NCI-H510A treated with DMSO at 0.1 percent for 48 hours (cell line): ENCODE measurements around the gene PPP1R9B.
A peak's percentile ranks its signal among the peaks of the same experiment; 100 is the strongest.

Experiments used
- DNase-seq: peaks from one replicate; lab custom pipeline; 2025; lab: John Stamatoyannopoulos, UW

Gene PPP1R9B, protein sequence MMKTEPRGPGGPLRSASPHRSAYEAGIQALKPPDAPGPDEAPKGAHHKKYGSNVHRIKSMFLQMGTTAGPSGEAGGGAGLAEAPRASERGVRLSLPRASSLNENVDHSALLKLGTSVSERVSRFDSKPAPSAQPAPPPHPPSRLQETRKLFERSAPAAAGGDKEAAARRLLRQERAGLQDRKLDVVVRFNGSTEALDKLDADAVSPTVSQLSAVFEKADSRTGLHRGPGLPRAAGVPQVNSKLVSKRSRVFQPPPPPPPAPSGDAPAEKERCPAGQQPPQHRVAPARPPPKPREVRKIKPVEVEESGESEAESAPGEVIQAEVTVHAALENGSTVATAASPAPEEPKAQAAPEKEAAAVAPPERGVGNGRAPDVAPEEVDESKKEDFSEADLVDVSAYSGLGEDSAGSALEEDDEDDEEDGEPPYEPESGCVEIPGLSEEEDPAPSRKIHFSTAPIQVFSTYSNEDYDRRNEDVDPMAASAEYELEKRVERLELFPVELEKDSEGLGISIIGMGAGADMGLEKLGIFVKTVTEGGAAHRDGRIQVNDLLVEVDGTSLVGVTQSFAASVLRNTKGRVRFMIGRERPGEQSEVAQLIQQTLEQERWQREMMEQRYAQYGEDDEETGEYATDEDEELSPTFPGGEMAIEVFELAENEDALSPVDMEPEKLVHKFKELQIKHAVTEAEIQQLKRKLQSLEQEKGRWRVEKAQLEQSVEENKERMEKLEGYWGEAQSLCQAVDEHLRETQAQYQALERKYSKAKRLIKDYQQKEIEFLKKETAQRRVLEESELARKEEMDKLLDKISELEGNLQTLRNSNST

GRCh38 chr17:50150354-50151040, at the start of gene PPP1R9B:
Gene PPP1R9B (minus strand): TSS chr17:50150677. CDS start chr17:50150513, 164 bp downstream.
- no peak for DNase-seq

GRCh38 chr17:50199803-50200456, 49.5 kb upstream of the PPP1R9B start:
- peak; percentile 94 for DNase-seq

DNA sequence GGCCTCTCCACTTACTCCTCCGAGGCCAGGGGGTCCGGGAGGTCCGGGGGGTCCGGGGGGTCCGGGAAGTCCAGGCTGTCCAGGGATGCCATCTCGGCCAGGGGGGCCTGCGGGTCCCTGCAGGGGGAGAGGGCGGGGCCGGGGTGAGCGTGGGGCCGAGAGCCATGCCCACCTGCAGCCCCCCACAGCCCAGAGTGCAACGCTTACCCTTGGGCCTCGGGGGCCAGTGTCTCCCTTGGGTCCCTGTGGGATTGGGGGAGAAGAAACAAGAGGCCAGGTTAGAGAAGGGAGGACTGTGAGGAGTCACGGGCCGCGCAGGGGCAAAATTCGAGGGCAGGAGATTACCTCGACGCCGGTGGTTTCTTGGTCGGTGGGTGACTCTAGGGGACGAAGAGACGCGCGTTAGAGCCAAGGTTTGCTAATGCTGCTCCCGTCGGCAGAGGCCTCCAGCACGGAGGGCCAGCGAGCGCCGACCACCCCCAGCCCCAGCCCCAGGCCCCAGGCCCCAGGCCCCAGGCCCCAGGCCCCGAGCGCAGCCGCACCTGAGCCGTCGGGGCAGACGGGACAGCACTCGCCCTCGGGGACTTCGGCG, 48.8 kb upstream of the PPP1R9B start:
- DNase-seq, result no peak

- DNase-seq, result peak; percentile 60
Observed at GRCh38 chr17:50198026-50198669, 47.7 kb upstream of the PPP1R9B start.

DNA sequence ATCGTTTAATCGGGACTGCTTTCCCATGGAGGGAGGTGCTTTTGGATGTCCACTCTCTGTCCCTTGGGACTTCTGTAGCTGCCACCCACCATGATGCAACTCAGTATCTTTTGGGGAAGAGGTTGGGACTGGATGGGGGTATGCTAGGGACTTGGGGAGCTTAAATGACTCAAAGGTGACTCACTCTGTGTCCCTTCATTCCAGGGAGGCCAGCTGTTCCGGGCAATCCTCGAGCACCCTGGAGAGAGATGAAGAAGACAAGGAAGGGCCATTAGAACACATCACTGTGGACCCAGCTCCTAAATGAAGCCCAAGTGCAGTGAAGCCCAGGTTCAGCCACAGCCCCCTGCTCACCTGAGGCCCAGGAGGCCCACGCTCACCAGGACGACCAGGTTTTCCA, 46.3 kb upstream of the PPP1R9B start:
- no peak for DNase-seq

DNA sequence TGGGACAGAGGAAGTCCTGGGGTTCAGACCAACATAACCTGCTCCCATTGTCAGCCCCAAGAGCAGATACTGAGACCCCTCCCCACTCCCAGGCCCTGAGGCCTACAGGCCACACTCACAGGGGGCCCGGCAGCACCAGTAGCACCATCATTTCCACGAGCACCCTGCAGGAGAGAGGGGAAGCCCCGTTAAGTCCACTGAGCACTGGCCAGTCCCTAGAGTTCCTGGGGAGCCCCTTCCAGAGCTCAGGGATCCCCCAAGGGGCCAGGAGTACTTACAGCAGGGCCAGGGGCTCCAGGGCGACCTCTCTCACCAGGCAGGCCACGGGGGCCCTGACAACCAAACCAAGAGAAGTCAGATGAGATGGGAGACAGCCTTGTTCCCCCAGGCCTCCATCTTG, 45.6 kb upstream of the PPP1R9B start:
- no peak for DNase-seq

GRCh38 chr17:50194934-50195865, 44.7 kb upstream of the PPP1R9B start:
- no peak for DNase-seq

DNA sequence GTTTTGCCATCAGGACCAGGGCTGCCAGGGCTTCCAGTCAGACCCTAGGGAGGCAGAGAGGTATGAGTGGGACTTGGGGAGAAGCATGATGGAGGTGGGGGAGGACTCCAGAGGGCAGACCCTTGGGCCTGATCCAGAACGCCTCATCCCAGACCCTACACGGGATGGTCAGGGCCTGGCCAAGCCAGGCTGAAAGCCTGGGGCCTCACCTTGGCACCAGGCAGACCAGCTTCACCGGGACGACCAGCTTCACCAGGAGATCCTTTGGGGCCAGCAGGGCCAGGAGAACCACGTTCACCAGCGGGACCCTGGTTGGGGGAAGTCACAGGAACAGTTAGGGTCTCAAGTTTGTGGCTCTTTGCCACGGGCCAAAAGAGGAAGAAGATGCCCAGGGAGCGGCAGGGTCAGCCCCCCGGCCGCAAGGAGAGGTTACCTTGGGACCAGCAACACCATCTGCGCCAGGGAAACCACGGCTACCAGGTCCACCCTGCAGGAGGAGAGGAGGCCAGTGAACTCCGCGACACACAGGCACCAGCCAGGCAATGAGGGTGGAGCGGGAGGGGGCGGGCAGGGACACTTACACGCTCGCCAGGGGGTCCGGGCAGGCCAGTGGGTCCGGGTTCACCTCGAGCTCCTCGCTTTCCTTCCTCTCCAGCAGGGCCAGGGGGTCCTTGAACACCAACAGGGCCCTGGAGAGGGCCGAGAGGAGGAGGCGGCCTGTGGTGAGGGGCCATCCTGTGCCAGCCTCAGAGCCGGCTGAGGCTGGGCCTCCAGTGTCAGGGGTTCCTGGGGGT, 43.9 kb upstream of the PPP1R9B start:
- DNase-seq, result no peak

DNA sequence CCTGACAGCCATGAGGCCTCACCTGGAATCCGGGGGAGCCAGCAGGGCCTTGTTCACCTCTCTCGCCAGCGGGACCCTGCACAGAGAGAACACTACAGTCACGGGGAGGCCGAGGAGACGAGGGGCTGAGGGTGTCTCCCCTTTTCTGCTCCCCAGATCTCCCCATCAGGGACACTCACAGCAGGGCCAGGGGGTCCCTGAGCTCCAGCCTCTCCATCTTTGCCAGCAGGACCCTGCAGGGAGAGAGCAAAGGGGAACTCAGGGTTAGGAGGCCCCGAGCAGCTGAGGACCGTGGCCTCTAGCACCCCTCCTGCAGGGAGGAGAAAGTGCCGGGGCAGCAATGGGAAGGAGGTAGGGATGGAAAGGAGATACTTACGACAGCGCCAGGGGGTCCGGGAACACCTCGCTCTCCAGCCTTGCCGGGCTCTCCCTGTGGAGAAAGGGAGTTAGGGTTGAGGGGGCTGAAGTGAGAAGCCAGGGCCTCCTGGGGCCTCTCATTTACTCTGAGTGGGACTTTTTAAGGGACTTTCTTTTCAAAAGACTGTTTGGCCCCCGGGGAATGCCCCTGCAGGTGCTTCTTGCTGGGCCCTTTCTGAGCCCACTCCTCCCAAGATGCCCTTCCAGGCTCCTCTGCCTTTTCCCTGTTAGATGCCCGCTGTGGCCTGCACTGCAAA, 42.3 kb upstream of the PPP1R9B start:
- no peak for DNase-seq

DNA sequence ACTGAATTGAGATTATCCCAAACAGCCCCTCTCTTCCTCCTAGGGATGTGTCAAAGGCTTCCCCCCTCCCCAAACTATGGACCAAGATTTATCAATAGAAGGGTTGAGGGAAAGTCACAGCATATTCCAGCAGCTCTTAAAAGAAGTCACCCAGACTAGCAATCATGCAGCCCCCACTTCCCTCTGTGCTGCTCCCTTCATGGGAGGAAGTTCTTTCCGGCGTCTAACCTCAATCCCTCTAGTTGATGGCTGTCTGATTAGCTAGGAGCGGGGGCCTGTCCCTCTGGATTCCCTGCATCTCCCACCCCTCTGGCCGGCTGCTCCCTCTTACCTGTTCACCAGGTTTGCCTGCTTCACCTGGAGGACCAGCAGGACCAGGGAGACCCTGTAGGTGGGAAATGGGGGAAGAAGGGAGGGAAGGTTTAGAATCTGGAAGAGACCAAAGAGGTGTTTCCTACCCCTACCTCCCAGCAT, 41.7 kb upstream of the PPP1R9B start:
- no peak for DNase-seq

GRCh38 chr17:50191359-50192143, 41.1 kb upstream of the PPP1R9B start:
- DNase-seq, result no peak

DNA sequence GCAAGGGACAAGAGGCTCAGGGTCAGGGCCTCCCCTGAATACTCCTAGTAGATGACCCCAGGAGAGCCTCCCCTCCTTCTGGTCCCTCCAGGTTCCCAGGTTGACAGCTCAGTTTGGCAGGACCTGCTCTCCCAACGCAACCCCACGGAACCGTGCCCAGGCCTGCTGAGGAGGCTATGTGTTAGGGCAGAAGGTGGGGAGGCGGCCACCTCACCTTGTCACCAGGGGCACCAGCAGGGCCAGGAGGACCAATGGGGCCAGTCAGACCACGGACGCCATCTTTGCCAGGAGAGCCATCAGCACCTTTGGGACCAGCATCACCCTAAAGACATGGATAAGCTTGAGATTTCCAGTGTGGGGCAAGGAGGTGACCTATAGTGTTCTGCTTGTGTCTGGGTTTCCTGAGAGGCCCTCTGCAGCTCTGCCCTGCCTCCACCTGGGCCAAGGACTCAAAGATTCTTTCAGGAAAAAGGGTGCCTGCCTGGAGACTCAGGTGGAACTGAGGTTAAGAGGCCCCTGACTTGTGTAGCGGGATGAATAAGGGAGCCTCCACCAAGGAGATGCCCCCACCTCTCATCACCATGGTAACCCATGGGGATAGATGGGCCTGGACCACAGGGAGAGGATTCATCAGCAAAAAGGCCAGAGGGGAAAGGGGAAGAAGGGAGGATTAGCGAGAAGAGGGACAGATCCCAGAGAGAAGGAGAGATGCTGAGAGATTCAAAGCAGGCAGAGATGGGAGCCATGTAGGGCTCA, 40.3 kb upstream of the PPP1R9B start:
- DNase-seq, result no peak

DNA sequence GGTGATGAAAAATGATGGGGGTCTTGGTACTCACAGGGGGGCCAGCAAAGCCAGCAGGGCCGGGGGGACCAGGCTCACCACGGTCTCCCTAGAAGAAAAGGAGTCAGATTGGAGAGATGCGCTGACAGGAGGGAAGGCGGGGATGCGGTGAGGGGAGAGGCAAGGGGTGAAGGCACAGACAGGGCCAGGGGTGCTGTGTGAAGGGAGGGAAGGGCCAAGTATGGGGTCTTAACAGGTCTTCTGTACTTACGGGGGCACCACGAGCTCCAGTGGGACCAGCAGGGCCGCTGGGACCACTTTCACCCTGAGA, 39.8 kb upstream of the PPP1R9B start:
- DNase-seq, result no peak

DNA sequence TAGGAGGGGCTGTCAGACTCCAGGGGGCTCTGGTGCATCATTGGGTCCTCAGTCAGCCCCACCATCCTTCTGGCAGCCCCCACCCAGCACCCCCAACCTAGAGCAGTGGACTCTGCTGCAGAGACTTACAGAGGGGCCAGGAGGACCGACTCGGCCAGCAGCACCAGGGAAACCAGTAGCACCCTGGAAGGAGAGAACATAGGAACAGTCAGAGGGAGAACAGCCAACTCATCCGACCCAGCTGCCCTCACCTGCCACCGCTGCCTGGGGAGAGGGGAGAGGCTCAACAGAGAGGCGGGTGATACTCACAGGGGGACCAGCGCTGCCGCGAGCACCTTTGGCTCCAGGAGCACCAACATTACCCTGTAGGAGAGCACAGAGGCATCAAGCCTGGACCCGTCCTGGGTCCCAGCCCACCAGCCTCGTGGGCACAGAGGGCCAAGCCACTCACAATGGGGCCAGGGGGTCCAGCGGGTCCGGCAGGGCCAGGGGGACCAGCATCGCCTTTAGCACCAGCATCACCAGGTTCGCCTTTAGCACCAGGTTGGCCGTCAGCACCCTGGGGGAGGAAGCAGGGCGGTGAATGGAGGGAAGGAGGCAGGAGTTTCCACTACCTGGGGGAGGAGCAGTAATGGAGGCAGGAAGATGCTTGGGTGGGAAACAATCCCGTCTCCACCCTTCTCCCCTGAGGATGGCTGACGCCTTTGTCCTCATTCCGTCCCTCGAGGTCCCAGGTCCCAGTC, 39.2 kb upstream of the PPP1R9B start:
- DNase-seq, result no peak

DNA sequence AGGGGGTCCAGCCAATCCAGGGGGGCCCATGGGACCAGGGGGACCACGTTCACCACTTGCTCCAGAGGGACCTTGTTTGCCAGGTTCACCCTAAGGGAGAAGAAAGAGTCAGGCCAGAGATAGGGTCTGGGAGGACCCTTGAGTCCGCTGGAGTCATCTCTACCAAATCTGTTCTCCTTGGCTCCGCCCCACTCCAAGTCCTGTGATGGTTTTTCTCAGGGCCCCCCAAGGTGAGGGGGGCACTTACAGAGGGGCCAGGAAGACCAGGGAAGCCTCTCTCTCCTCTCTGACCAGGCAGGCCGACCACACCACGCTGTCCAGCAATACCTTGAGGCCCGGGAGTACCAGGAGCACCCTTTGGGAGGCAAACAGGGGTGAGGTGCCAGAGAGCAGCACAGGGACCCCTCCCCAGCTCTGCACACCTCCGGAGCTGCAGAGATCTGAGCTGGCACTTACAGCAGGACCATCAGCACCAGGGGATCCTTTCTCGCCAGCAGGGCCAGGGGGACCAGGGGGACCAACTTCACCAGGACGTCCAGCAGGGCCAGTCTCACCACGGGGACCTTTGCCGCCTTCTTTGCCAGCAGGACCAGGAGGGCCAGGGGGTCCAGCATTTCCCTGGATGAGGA, 38.6 kb upstream of the PPP1R9B start:
- DNase-seq, result no peak

GRCh38 chr17:50188531-50188920, 38.0 kb upstream of the PPP1R9B start:
- DNase-seq, result no peak
